MG63 (cell line): Measurements from ENCODE around the gene RASSF3. TPM values are rescaled to one million over a fixed set of nuclear protein-coding genes. Genes with fewer than 3 reads are reported as not detected.

ENCODE experiments used
- DNase-seq: peaks from one replicate; pipeline ENCODE4 v3.0.0-alpha.2; 2020
- H3K27me3 ChIP-seq: fragments of 250-450 bp; sonication (Bioruptor Pico); 2 replicates; pipeline ENCODE4 v1.5.1; 2020; ENCODE audit warnings: mild to moderate bottlenecking, moderate library complexity
- H3K36me3 ChIP-seq: fragments of 250-450 bp; sonication (Bioruptor Pico); 2 replicates; pipeline ENCODE4 v1.5.1; 2020; ENCODE audit warnings: mild to moderate bottlenecking, moderate library complexity
- H3K4me3 ChIP-seq: fragments of 250-450 bp; sonication (Bioruptor Pico); 2 replicates; pipeline ENCODE4 v1.5.1; 2020; ENCODE audit warnings: mild to moderate bottlenecking, moderate library complexity
- H3K9me3 ChIP-seq: fragments of 250-450 bp; sonication (Bioruptor Pico); 2 replicates; pipeline ENCODE4 v1.5.1; 2020; ENCODE audit warnings: mild to moderate bottlenecking, moderate library complexity
- total RNA-seq: library from RNA; depleted of rRNA; stranded (reverse); fragments of >200 nt; shearing (Covaris generic); gene quantifications from 2 replicates; pipeline ENCODE4 v1.2.3, GENCODE V29; 2014; ENCODE audit warnings: low replicate concordance

The RASSF3 gene
- total RNA-seq, 1 experiment from 2014 or later, result 10.1 TPM

DNA sequence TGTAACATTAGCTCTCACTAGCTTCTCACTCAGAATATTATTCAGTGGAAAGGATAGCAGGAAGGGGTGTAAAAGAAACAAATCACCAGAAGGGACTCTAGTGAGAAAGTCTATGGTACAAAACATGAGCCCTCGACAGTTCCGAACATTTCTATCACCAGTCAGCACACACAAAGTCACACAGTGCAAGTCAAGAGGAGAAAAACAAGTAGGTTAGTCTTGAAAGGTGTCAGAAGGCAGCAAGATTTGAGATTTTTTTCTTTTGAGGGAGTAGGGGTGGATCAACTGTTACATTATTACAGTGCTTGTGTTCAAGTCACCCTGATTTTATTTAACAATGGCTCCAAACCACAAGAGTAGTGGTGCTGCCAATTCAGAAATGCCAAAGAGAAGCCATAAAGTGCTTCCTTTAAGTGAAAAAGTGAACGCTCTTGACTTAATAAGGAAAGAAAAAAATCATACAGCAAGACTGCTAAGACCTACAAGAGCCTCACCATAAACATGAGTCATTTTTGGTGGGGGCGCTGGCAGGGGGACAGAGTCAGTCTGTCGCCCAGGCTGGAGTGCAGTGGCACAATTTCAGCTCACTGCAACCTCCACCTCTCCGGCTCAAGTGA, 106.7 kb downstream of the RASSF3 start:
- peak; percentile 57 for DNase-seq
- Histone ChIP-seq H3K36me3 (peaks cover 19% of the 10 kb centered on the region), H3K9me3 (no peaks in the 10 kb centered on the region), H3K27me3 (no peaks in the 10 kb centered on the region), H3K4me3 (no peak overlapping the region)

DNA sequence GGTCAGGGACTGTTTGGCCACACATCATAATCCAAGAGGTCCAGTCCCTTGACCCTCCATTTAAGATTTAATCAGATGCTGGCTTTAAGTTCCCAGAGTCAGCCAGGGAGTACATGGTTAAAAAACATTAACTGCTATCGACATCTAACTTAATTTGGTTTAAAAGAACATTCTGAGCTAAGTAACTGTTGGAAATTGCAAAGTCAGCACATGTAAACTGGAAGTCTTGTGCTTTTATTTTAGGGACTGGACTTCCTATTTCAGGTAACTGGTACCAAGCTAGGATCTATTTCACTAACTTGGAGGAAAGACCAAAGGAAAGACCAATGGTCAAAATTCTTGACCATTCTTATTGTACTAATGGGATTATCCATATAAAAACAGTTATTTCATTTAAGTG, 108.4 kb downstream of the RASSF3 start:
- Histone ChIP-seq H3K9me3 (no peaks in the 10 kb centered on the region), H3K36me3 (peaks cover 18% of the 10 kb centered on the region), H3K4me3 (no peak overlapping the region), H3K27me3 (no peaks in the 10 kb centered on the region)
- DNase-seq, result no peak

DNA sequence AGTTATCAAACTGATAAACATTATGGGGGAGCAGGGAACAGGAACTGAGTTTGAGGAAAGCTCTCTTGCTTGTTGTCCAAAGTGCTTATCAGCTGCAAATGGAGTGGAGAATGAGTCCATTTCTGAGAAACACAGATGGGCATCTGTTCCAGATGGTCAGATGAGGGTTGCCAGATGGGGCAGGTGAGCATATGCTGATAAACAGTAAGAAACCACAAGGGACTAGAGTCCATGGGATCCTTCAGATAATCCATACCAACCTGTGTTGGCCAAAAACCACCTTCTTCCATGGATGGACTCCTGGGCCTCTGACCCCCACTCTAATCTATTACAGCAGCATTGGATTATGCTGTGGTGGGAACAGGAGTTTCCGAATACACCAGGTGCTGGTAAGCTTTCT, 110.6 kb downstream of the RASSF3 start:
- no peak for DNase-seq
- Histone ChIP-seq H3K36me3 (peaks cover 12% of the 10 kb centered on the region), H3K27me3 (no peaks in the 10 kb centered on the region), H3K9me3 (no peaks in the 10 kb centered on the region), H3K4me3 (no peak overlapping the region)

DNA sequence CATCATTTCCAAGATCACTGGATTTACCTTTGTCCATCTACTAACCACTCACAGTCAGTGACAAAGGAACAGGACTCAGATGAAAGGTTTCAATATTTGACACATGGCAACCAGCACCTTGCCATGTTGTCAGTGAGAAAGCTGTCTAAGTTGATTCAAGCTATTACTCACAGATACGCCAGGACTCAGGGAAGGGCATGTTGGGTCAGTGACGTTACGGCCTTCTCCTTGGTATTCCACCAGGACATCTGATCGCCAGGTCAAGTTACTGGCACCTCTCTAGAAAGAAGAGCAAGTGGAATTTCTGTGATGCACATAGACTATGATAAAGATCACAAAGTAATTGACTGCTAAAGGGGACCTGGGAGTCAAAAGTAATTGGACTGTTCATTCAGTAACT, 112.5 kb downstream of the RASSF3 start:
- H3K4me3 ChIP-seq, result no peak overlapping the region
- DNase-seq, result no peak
- peaks cover 5% of the 10 kb centered on the region for H3K36me3 ChIP-seq
- H3K27me3 ChIP-seq, result no peaks in the 10 kb centered on the region
- no peaks in the 10 kb centered on the region for H3K9me3 ChIP-seq

DNA sequence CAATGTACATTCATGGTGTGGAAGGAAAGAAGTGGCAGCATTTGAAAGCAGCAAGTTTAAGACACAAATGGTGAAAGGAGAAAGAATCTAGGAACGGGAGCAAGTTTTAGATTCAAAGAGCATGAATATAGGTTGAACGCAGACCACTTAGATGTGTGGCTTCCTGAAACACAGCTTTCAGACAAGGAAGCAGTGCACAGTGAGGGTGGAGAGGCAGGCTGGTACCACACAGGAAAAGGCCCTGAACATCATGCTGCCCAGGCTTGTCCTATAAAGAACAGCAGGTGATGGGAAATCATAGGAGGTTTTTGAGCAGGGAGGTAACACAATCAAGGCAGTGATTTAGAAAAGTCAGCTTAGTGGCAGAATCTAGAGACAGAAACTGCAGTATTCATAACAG, 113.3 kb downstream of the RASSF3 start:
- no peaks in the 10 kb centered on the region for H3K9me3 ChIP-seq
- peaks cover 5% of the 10 kb centered on the region for H3K36me3 ChIP-seq
- no peak overlapping the region for H3K4me3 ChIP-seq
- no peaks in the 10 kb centered on the region for H3K27me3 ChIP-seq
- no peak for DNase-seq

DNA sequence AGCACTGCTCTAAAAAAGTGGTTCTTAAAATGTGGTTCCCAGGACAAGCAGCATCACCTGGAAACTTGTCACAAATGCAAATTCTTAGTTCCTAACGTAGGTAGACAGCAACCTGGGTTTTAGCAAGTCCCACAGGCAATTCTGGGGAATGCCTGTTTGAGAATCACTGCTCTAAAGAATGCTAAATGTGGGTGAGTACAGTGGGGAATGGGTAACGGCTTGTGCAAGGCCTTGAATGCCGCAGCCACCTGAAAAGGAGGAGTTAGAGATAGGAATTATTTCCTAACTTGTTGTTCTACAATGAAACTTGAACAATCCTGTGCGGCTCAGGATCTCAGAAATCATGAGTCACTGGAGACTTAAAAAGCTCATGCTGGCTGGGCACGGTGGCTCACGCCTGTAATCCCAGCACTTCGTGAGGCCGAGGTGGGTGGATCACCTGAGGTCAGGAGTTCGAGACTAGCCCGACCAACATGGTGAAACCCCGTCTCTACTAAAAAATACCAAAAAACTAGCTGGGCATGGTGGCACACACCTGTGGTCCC, 114.0 kb downstream of the RASSF3 start:
- no peaks in the 10 kb centered on the region for H3K27me3 ChIP-seq
- no peak overlapping the region for H3K4me3 ChIP-seq
- DNase-seq, result no peak
- no peaks in the 10 kb centered on the region for H3K9me3 ChIP-seq
- peaks cover 5% of the 10 kb centered on the region for H3K36me3 ChIP-seq

DNA sequence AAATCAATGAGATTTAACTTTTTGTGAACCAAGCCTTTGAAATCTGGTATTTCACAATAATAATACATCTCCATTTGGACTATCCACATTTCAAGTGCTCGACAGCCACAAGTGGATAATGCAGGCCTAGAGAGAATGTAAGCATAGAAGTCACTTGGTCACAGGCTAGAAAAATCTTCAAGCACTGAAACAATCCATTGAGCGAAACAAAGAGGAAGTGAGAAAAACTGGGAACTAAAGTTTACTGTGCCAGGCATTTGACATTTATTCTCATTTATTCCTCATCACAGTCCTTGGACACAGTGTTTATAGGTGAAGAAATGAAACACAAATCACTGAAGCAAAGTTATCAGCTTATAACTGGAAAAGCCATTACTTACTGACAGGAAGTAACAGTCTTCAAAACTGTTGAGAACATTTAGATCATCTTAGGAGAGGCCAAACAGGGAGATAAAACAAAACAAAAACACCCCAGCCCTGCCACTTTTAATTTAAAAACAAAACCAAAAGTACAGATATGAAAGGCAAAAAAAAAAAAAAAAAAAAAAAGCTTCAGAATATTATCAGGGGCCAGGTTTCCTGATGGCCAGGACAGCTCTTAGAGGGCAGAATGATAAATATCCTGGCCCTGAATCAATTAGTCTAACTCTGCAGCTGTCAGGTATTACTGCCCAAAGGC, 119.8 kb downstream of the RASSF3 start:
- no peaks in the 10 kb centered on the region for H3K27me3 ChIP-seq
- no peak for DNase-seq
- H3K4me3 ChIP-seq, result no peak overlapping the region
- H3K9me3 ChIP-seq, result no peaks in the 10 kb centered on the region
- H3K36me3 ChIP-seq, result no peaks in the 10 kb centered on the region; the same call in none of the 2 replicates

DNA sequence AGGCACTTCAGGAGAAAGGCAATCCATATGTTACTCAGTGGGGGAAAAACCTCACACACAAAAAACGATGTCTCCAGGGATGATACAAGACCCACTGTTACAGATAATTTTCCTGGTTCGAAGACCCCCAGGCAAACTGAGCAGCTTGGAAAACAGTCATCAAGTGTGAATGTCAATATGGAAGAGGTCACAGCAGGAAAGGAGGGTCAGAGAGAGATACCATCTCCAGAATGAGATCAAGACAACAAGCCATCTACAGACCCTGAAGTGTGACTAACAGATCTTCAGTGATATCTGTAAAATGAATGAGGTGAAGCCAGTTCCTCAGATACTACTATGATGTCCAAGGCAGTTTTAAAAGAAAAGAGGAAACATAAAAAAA, 120.3 kb downstream of the RASSF3 start:
- H3K9me3 ChIP-seq, result no peaks in the 10 kb centered on the region
- DNase-seq, result no peak
- no peaks in the 10 kb centered on the region for H3K27me3 ChIP-seq
- H3K36me3 ChIP-seq, result peaks cover under 1% of the 10 kb centered on the region
- H3K4me3 ChIP-seq, result no peak overlapping the region

DNA sequence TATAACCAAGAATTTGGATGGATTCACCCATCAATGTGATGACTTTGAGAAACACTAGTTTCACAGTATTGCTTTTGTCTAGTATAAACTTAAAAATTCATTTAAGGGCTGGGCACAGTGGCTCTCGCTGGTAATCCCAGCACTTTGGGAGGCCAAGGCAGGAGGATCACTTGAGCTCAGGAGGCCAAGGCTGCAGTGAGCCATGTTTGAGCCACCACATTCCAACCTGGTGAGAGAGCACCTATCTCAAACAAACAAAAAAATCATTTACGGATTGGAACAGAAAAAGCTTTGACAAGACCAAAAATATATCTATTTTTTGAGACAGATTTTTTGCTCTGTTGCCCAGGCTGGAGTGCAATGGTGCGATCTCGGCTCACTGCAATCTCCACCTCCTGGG, 121.4 kb downstream of the RASSF3 start:
- Histone ChIP-seq H3K36me3 (peaks cover 11% of the 10 kb centered on the region), H3K9me3 (no peaks in the 10 kb centered on the region), H3K4me3 (no peak overlapping the region), H3K27me3 (no peaks in the 10 kb centered on the region)
- no peak for DNase-seq

DNA sequence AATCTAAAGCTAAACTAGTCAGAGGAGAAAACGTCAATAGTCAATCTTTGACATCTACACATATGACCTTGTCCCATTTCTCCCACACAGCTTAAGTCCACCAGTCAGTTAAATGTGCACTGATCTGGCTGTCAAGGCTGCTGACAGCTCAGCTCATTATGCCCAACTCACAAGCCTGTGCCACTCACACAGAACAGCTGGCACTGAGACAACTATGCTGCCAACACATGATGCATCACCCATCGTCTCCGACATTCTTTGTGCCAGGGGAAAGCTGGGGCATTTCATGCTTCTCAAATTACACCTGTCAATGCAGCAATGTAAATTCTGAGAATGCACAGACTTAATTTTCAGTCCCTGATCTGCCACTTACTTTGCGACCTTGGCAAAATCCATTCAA, 123.6 kb downstream of the RASSF3 start:
- Histone ChIP-seq H3K9me3 (no peaks in the 10 kb centered on the region), H3K4me3 (no peak overlapping the region), H3K27me3 (no peaks in the 10 kb centered on the region), H3K36me3 (peaks cover 21% of the 10 kb centered on the region)
- DNase-seq, result peak; percentile 93

DNA sequence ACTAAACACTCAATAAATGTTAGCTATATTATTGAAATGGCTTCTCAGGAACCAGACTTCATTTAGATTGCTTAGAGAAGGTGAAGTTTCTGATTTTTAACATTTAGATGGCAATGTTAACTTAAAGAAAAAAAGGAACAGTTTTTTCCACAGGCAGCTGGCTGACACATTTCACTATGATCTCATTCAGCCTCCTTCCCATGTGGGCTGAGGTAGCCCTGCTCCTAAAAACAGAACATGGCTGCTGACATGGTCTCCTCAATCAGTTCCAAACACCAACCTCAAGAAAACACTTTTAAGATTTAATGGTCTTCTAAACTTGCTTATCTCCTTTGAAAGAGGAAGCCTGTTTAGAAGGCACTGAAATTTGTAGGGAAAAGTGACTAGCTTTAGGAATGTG, 125.1 kb downstream of the RASSF3 start:
- no peak for DNase-seq
- Histone ChIP-seq H3K4me3 (no peak overlapping the region), H3K9me3 (no peaks in the 10 kb centered on the region), H3K27me3 (no peaks in the 10 kb centered on the region), H3K36me3 (peaks cover 28% of the 10 kb centered on the region)

DNA sequence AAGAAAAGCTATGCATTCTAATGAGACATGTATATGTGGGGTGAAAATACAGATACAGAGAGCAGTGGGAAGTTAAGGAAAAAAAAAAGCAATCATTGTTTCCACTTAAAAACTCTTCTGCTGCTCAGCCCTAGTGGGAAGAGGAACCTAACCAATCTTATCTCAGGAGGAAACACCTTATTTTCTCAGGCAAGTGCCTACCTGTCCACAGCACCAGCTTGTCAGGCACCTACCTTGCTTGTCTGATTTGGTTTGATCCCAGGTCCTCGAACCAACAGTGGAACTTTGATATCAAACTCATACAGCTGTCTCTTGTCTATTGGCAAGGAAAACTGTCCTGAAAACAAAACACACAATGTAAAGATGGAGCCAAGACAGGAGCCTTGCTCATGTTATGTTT, 126.5 kb downstream of the RASSF3 start:
- Histone ChIP-seq H3K4me3 (no peak overlapping the region), H3K36me3 (peaks cover 30% of the 10 kb centered on the region), H3K9me3 (no peaks in the 10 kb centered on the region), H3K27me3 (no peaks in the 10 kb centered on the region)
- no peak for DNase-seq

DNA sequence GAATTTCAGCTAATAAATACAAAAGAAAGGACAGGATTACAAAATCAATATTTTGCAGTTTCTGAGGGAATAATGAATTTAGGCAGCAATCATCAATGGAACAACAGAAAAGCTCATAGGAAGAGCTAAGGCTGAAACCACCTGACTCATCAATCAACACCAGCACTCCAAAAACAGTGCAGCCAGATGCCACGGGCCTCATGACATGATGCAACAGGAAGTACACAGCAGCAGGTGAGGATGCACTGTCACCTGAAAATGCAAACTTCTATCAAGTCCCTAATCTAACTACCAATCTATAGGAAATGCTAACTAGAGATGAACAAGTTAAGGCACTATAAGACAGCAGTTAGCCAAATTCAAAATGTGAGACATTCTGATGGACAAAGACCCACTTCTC, 127.2 kb downstream of the RASSF3 start:
- no peaks in the 10 kb centered on the region for H3K9me3 ChIP-seq
- no peak for DNase-seq
- H3K4me3 ChIP-seq, result no peak overlapping the region
- no peaks in the 10 kb centered on the region for H3K27me3 ChIP-seq
- peaks cover 32% of the 10 kb centered on the region for H3K36me3 ChIP-seq

DNA sequence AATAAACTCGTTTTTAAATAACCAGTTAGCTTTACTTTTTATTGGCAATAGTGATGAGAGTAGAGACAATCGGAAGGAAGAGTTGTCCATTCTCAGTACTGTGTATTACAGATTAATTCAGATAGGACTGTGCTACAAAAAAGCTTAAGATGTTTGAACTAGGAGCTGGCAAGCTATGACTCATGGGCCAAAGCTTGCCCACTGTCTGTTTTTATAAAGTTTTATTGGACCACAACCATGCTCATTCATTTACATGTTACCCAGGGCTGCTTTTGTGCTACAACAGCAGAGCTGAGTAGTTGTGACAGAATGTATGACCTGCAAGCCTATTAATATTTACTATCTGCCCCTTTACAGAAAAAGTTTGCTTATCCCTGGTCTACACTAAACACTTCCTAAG, 129.5 kb downstream of the RASSF3 start:
- Histone ChIP-seq H3K4me3 (no peak overlapping the region), H3K36me3 (peaks cover 49% of the 10 kb centered on the region), H3K27me3 (no peaks in the 10 kb centered on the region), H3K9me3 (no peaks in the 10 kb centered on the region)
- peak; percentile 22 for DNase-seq

DNA sequence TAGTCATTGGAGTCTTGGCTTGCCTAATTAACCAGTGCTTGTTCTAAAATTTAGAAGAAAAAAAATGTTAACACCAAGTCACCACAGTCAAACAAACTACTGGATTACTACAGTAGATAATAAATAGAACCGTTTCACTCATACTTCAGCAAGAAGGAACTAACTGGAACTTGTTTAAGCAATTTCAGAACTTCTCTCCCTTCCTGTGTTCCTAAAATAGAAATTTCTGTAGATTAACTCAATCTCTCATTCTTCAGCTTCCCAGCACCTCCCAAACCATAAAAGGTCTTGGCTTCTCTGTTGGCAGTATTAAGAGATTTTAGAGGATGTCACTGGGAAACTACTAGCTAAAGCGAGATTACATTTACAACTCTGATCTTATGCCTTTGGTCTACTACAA, 130.4 kb downstream of the RASSF3 start:
- no peak for DNase-seq
- H3K4me3 ChIP-seq, result no peak overlapping the region
- H3K36me3 ChIP-seq, result peaks cover 52% of the 10 kb centered on the region
- no peaks in the 10 kb centered on the region for H3K27me3 ChIP-seq
- H3K9me3 ChIP-seq, result no peaks in the 10 kb centered on the region

DNA sequence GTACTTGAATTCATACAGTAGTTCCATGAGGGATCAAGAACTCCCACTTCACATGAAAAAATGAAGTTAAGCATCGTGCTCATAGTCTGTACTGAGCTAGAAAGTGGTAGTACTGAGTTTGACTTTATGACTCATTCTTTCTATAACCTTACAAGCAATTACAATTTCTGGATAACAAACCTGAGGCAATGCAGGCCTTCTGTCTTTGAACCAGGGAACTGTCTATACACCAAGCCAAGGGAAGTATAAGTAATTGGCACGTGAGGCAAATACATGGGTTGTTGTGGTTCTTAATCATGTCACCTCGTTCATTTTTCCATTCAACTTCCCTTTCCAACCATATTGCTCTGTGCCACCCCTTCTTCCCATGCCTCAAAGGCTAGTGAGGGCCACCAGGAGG, 132.1 kb downstream of the RASSF3 start:
- Histone ChIP-seq H3K9me3 (no peaks in the 10 kb centered on the region), H3K36me3 (peaks cover 41% of the 10 kb centered on the region), H3K27me3 (no peaks in the 10 kb centered on the region), H3K4me3 (no peak overlapping the region)
- DNase-seq, result no peak

DNA sequence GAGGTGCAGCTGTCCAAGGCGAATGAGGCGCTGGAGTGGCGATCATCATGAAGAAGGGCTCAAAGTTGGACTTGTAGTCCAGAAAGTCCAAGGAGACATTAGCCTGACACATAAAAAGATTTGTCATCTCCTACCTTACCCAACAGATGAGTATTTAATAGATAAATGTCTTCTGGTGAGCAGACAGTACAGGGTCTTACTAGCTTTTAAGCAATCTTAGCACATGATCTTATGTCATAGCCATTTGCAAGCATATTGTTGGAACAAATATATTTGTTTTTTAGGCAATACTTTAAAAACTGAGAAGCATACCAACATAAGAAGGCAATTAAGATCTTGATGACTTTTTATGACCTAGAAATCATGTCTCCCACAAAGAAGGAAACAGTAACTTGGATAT, 132.9 kb downstream of the RASSF3 start:
- DNase-seq, result no peak
- Histone ChIP-seq H3K4me3 (no peak overlapping the region), H3K9me3 (no peaks in the 10 kb centered on the region), H3K36me3 (peaks cover 37% of the 10 kb centered on the region), H3K27me3 (no peaks in the 10 kb centered on the region)
